ENCODE results near the gene PTPRB.

Gene PTPRB

GRCh38 chr12:70615174-70615866 lies 21.9 kb downstream of the PTPRB start:
- peaks cover 5% of the 10 kb centered on the region for H3K4me1 ChIP-seq (ENCODE audit: control insufficient read depth, insufficient read depth, low read length)
- no peaks in the 10 kb centered on the region for H3K36me3 ChIP-seq (ENCODE audit: control insufficient read depth, insufficient read depth, low read length, severe bottlenecking)
- DNase-seq (ENCODE audit: low read depth), result no peak
- H3K27me3 ChIP-seq (replicated peaks; ENCODE audit: control insufficient read depth, insufficient read depth, low read length), result no peaks in the 10 kb centered on the region
- H3K4me3 ChIP-seq (ENCODE audit: low read length), result no peak overlapping the region
- H3K9ac ChIP-seq (ENCODE audit: low read length), result no peak overlapping the region
- no peaks in the 10 kb centered on the region for H3K9me3 ChIP-seq (ENCODE audit: control insufficient read depth, low read length)

- Histone ChIP-seq H3K36me3 (ENCODE audit: control insufficient read depth, insufficient read depth, low read length, severe bottlenecking) (no peaks in the 10 kb centered on the region), H3K9ac (ENCODE audit: low read length) (peak overlapping the region; percentile 74), H3K4me3 (ENCODE audit: low read length) (peak overlapping the region; percentile 83), H3K4me1 (ENCODE audit: control insufficient read depth, insufficient read depth, low read length) (peaks cover 6% of the 10 kb centered on the region), H3K27me3 (replicated peaks; ENCODE audit: control insufficient read depth, insufficient read depth, low read length) (no peaks in the 10 kb centered on the region), H3K9me3 (ENCODE audit: control insufficient read depth, low read length) (no peaks in the 10 kb centered on the region)
- DNase-seq (ENCODE audit: low read depth), result peak; percentile 69
Observed at GRCh38 chr12:70609739-70610491, 27.3 kb downstream of the PTPRB start.

GRCh38 chr12:70609203-70609602 lies 28.0 kb downstream of the PTPRB start:
- no peaks in the 10 kb centered on the region for H3K36me3 ChIP-seq (ENCODE audit: control insufficient read depth, insufficient read depth, low read length, severe bottlenecking)
- peaks cover 6% of the 10 kb centered on the region for H3K4me1 ChIP-seq (ENCODE audit: control insufficient read depth, insufficient read depth, low read length)
- no peaks in the 10 kb centered on the region for H3K9me3 ChIP-seq (ENCODE audit: control insufficient read depth, low read length)
- no peaks in the 10 kb centered on the region for H3K27me3 ChIP-seq (replicated peaks; ENCODE audit: control insufficient read depth, insufficient read depth, low read length)
- peak overlapping the region; percentile 74 for H3K9ac ChIP-seq (ENCODE audit: low read length)
- H3K4me3 ChIP-seq (ENCODE audit: low read length), result peak overlapping the region; percentile 83
- DNase-seq (ENCODE audit: low read depth), result no peak

- Histone ChIP-seq H3K9ac (ENCODE audit: low read length) (no peak overlapping the region), H3K36me3 (ENCODE audit: control insufficient read depth, insufficient read depth, low read length, severe bottlenecking) (no peaks in the 10 kb centered on the region), H3K27me3 (replicated peaks; ENCODE audit: control insufficient read depth, insufficient read depth, low read length) (no peaks in the 10 kb centered on the region), H3K4me3 (ENCODE audit: low read length) (no peak overlapping the region), H3K9me3 (ENCODE audit: control insufficient read depth, low read length) (no peaks in the 10 kb centered on the region), H3K4me1 (ENCODE audit: control insufficient read depth, insufficient read depth, low read length) (peaks cover 6% of the 10 kb centered on the region)
- no peak for DNase-seq (ENCODE audit: low read depth)
Observed at GRCh38 chr12:70608184-70608583, 29.0 kb downstream of the PTPRB start.

- H3K4me3 ChIP-seq (ENCODE audit: low read length), result no peak overlapping the region
- H3K36me3 ChIP-seq (ENCODE audit: control insufficient read depth, insufficient read depth, low read length, severe bottlenecking), result no peaks in the 10 kb centered on the region
- H3K9me3 ChIP-seq (ENCODE audit: control insufficient read depth, low read length), result no peaks in the 10 kb centered on the region
- no peak overlapping the region for H3K9ac ChIP-seq (ENCODE audit: low read length)
- H3K27me3 ChIP-seq (replicated peaks; ENCODE audit: control insufficient read depth, insufficient read depth, low read length), result no peaks in the 10 kb centered on the region
- DNase-seq (ENCODE audit: low read depth), result no peak
- H3K4me1 ChIP-seq (ENCODE audit: control insufficient read depth, insufficient read depth, low read length), result peaks cover 10% of the 10 kb centered on the region
Observed at GRCh38 chr12:70607107-70607506, 30.1 kb downstream of the PTPRB start.

GRCh38 chr12:70605976-70606375 lies 31.3 kb downstream of the PTPRB start:
- no peaks in the 10 kb centered on the region for H3K9me3 ChIP-seq (ENCODE audit: control insufficient read depth, low read length)
- no peak overlapping the region for H3K4me3 ChIP-seq (ENCODE audit: low read length)
- no peaks in the 10 kb centered on the region for H3K36me3 ChIP-seq (ENCODE audit: control insufficient read depth, insufficient read depth, low read length, severe bottlenecking)
- DNase-seq (ENCODE audit: low read depth), result no peak
- H3K4me1 ChIP-seq (ENCODE audit: control insufficient read depth, insufficient read depth, low read length), result peaks cover 10% of the 10 kb centered on the region
- no peak overlapping the region for H3K9ac ChIP-seq (ENCODE audit: low read length)
- H3K27me3 ChIP-seq (replicated peaks; ENCODE audit: control insufficient read depth, insufficient read depth, low read length), result no peaks in the 10 kb centered on the region

- Histone ChIP-seq H3K9me3 (ENCODE audit: control insufficient read depth, low read length) (no peaks in the 10 kb centered on the region), H3K36me3 (ENCODE audit: control insufficient read depth, insufficient read depth, low read length, severe bottlenecking) (no peaks in the 10 kb centered on the region), H3K9ac (ENCODE audit: low read length) (no peak overlapping the region), H3K27me3 (replicated peaks; ENCODE audit: control insufficient read depth, insufficient read depth, low read length) (no peaks in the 10 kb centered on the region), H3K4me3 (ENCODE audit: low read length) (no peak overlapping the region), H3K4me1 (ENCODE audit: control insufficient read depth, insufficient read depth, low read length) (peaks cover 10% of the 10 kb centered on the region)
- no peak for DNase-seq (ENCODE audit: low read depth)
Observed at GRCh38 chr12:70604662-70605061, 32.6 kb downstream of the PTPRB start.

- no peaks in the 10 kb centered on the region for H3K9me3 ChIP-seq (ENCODE audit: control insufficient read depth, low read length)
- H3K36me3 ChIP-seq (ENCODE audit: control insufficient read depth, insufficient read depth, low read length, severe bottlenecking), result no peaks in the 10 kb centered on the region
- no peak overlapping the region for H3K9ac ChIP-seq (ENCODE audit: low read length)
- peaks cover 4% of the 10 kb centered on the region for H3K4me1 ChIP-seq (ENCODE audit: control insufficient read depth, insufficient read depth, low read length)
- H3K27me3 ChIP-seq (replicated peaks; ENCODE audit: control insufficient read depth, insufficient read depth, low read length), result no peaks in the 10 kb centered on the region
- DNase-seq (ENCODE audit: low read depth), result peak; percentile 10
- no peak overlapping the region for H3K4me3 ChIP-seq (ENCODE audit: low read length)
Observed at GRCh38 chr12:70603044-70603443, 34.2 kb downstream of the PTPRB start.

- H3K4me3 ChIP-seq (ENCODE audit: low read length), result no peak overlapping the region
- H3K4me1 ChIP-seq (ENCODE audit: control insufficient read depth, insufficient read depth, low read length), result peaks cover 4% of the 10 kb centered on the region
- H3K27me3 ChIP-seq (replicated peaks; ENCODE audit: control insufficient read depth, insufficient read depth, low read length), result no peaks in the 10 kb centered on the region
- H3K36me3 ChIP-seq (ENCODE audit: control insufficient read depth, insufficient read depth, low read length, severe bottlenecking), result no peaks in the 10 kb centered on the region
- no peaks in the 10 kb centered on the region for H3K9me3 ChIP-seq (ENCODE audit: control insufficient read depth, low read length)
- no peak overlapping the region for H3K9ac ChIP-seq (ENCODE audit: low read length)
- no peak for DNase-seq (ENCODE audit: low read depth)
Observed at GRCh38 chr12:70598467-70599193, 38.6 kb downstream of the PTPRB start.

GRCh38 chr12:70592664-70593063 lies 44.6 kb downstream of the PTPRB start:
- Histone ChIP-seq H3K36me3 (ENCODE audit: control insufficient read depth, insufficient read depth, low read length, severe bottlenecking) (no peaks in the 10 kb centered on the region), H3K4me3 (ENCODE audit: low read length) (no peak overlapping the region)
- no peak for DNase-seq (ENCODE audit: low read depth)

GRCh38 chr12:70590549-70591226 lies 46.5 kb downstream of the PTPRB start:
- DNase-seq (ENCODE audit: low read depth), result no peak
- no peaks in the 10 kb centered on the region for H3K9me3 ChIP-seq (ENCODE audit: control insufficient read depth, low read length)

More at GRCh38 chr12:70592664-70593063, 44.6 kb downstream of the PTPRB start:
- Histone ChIP-seq H3K4me1 (ENCODE audit: control insufficient read depth, insufficient read depth, low read length) (no peaks in the 10 kb centered on the region), H3K9ac (ENCODE audit: low read length) (no peak overlapping the region), H3K27me3 (replicated peaks; ENCODE audit: control insufficient read depth, insufficient read depth, low read length) (no peaks in the 10 kb centered on the region), H3K9me3 (ENCODE audit: control insufficient read depth, low read length) (no peaks in the 10 kb centered on the region)

More at GRCh38 chr12:70590549-70591226, 46.5 kb downstream of the PTPRB start:
- H3K27me3 ChIP-seq (replicated peaks; ENCODE audit: control insufficient read depth, insufficient read depth, low read length), result no peaks in the 10 kb centered on the region
- H3K36me3 ChIP-seq (ENCODE audit: control insufficient read depth, insufficient read depth, low read length, severe bottlenecking), result no peaks in the 10 kb centered on the region
- H3K4me1 ChIP-seq (ENCODE audit: control insufficient read depth, insufficient read depth, low read length), result no peaks in the 10 kb centered on the region
- no peak overlapping the region for H3K9ac ChIP-seq (ENCODE audit: low read length)
- H3K4me3 ChIP-seq (ENCODE audit: low read length), result no peak overlapping the region

Data from adipocyte (in vitro differentiated cells).